IMR-90 (cell line): ENCODE data around the gene C3orf33. TPM values are rescaled to one million over a fixed set of nuclear protein-coding genes. Genes with fewer than 3 reads are reported as not detected.
A peak's percentile ranks its signal among the peaks of the same experiment; 100 is the strongest.

Experiments used
- ATAC-seq: fragments of 200-7000 bp; cut with Tn5 transposase; 2 replicates; pipeline ENCODE4 v1.9.1; 2020; ENCODE audit warnings: low read depth, mild to moderate bottlenecking, moderate library complexity
- BruUV-seq: library from RNA; stranded (reverse); fragments of 400-500 nt; replicated peaks from 2 replicates; lab custom pipeline; 2021; lab: Mats Ljungman, UMichigan
- CTCF ChIA-PET: fragments of 300-600 bp; formaldehyde crosslinking; extraction: SDS; loops from one replicate; lab custom pipeline; 2021; ENCODE audit warnings: antibody characterized with exemption; lab: Yijun Ruan, JAX
- POLR2A ChIA-PET: fragments of 300-600 bp; sonication (Branson Sonifier 250); formaldehyde crosslinking; loops from one replicate; lab custom pipeline; 2022; ENCODE audit warnings: antibody characterized with exemption; ENCODE audit not compliant: unreplicated experiment; lab: Charles Lee
- DNase-seq: peaks from one replicate; pipeline ENCODE4 v3.0.0; 2013
- H2AFZ ChIP-seq: replicated peaks from 2 replicates; pipeline ENCODE3; 2013; ENCODE audit warnings: low read length, mild to moderate bottlenecking; ENCODE audit not compliant: poor library complexity
- H2AK5ac ChIP-seq: 2 replicates; pipeline ENCODE4 v1.6.1; 2013; ENCODE audit warnings: low read depth, low read length, inconsistent platforms
- H2AK9ac ChIP-seq: replicated peaks from 2 replicates; pipeline ENCODE3; 2013; ENCODE audit warnings: mild to moderate bottlenecking, low read depth, low read length, moderate library complexity; ENCODE audit not compliant: poor library complexity
- H2BK120ac ChIP-seq: 2 replicates; pipeline ENCODE4 v1.6.1; 2013; ENCODE audit warnings: low read depth, low read length, inconsistent platforms
- H2BK15ac ChIP-seq: 3 replicates; pipeline ENCODE4 v1.6.1; 2013; ENCODE audit warnings: low read depth, low read length, inconsistent platforms
- H2BK20ac ChIP-seq: 2 replicates; pipeline ENCODE4 v1.6.1; 2013; ENCODE audit warnings: low read depth, mild to moderate bottlenecking, inconsistent platforms, low read length, moderate library complexity
- H2BK5ac ChIP-seq: 2 replicates; pipeline ENCODE4 v1.6.1; 2013; ENCODE audit warnings: mild to moderate bottlenecking, low read depth, low read length, inconsistent platforms; ENCODE audit not compliant: poor library complexity, severe bottlenecking
- H3K14ac ChIP-seq: replicated peaks from 2 replicates; pipeline ENCODE4 v1.6.1; 2013; ENCODE audit warnings: low read depth, low read length, inconsistent platforms
- H3K18ac ChIP-seq: 2 replicates; pipeline ENCODE4 v1.6.1; 2013; ENCODE audit warnings: low read depth, low read length, control low read depth
- H3K23ac ChIP-seq: 2 replicates; pipeline ENCODE4 v1.6.1; 2013; ENCODE audit warnings: low read depth, low read length, inconsistent platforms
- H3K27ac ChIP-seq: 2 replicates; pipeline ENCODE4 v1.5.1; 2013; ENCODE audit warnings: mild to moderate bottlenecking, control low read depth, low read length; ENCODE audit not compliant: insufficient read depth
- H3K27me3 ChIP-seq: 2 replicates; pipeline ENCODE4 v1.6.1; 2013; ENCODE audit warnings: low read length; ENCODE audit not compliant: control insufficient read depth, insufficient read depth
- H3K36me3 ChIP-seq: 2 replicates; pipeline ENCODE4 v1.6.1; 2013; ENCODE audit warnings: low read length, mixed read lengths; ENCODE audit not compliant: control insufficient read depth, insufficient read depth
- H3K4ac ChIP-seq: 2 replicates; pipeline ENCODE4 v1.6.1; 2013; ENCODE audit warnings: low read depth, low read length, inconsistent platforms
- H3K4me1 ChIP-seq: 2 replicates; pipeline ENCODE4 v1.6.1; 2013; ENCODE audit warnings: low read length, mixed read lengths; ENCODE audit not compliant: control insufficient read depth, insufficient read depth
- H3K4me2 ChIP-seq: 2 replicates; pipeline ENCODE4 v1.6.1; 2013; ENCODE audit warnings: low read depth, mild to moderate bottlenecking, control low read depth, low read length, moderate library complexity
- H3K4me3 ChIP-seq: 2 replicates; pipeline ENCODE4 v1.5.1; 2013; ENCODE audit warnings: low read depth, mild to moderate bottlenecking, control low read depth, low read length, moderate library complexity; ENCODE audit not compliant: insufficient read depth
- H3K56ac ChIP-seq: 2 replicates; pipeline ENCODE4 v1.6.1; 2013; ENCODE audit warnings: low read length, inconsistent platforms; ENCODE audit not compliant: insufficient read depth; ENCODE audit errors: extremely low read depth
- H3K79me1 ChIP-seq, 2 experiments: 2 replicates each; pipeline ENCODE4 v1.6.1; 2013; ENCODE audit warnings: low read length in 2 of 2, inconsistent platforms in 1 of 2, low read depth in 1 of 2
- H3K9ac ChIP-seq: 2 replicates; pipeline ENCODE4 v1.6.1; 2013; ENCODE audit warnings: low read depth, low read length, control low read depth
- H3K9me1 ChIP-seq: 2 replicates; pipeline ENCODE4 v1.6.1; 2013; ENCODE audit warnings: low read length, inconsistent platforms; ENCODE audit not compliant: insufficient read depth
- H3K9me3 ChIP-seq: 2 replicates; pipeline ENCODE4 v1.6.1; 2013; ENCODE audit warnings: low read length; ENCODE audit not compliant: control insufficient read depth, insufficient read depth
- H4K20me1 ChIP-seq: 2 replicates; pipeline ENCODE4 v1.6.1; 2013; ENCODE audit warnings: low read length, inconsistent platforms; ENCODE audit not compliant: insufficient read depth
- H4K5ac ChIP-seq: 2 replicates; pipeline ENCODE4 v1.6.1; 2013; ENCODE audit warnings: mild to moderate bottlenecking, low read depth, low read length, control low read depth
- H4K8ac ChIP-seq, 2 experiments: 2 replicates each; pipeline ENCODE4 v1.6.1; 2013; ENCODE audit warnings: low read depth in 2 of 2, low read length in 2 of 2, control low read depth in 1 of 2, inconsistent platforms in 1 of 2
- H4K91ac ChIP-seq: 2 replicates; pipeline ENCODE4 v1.6.1; 2013; ENCODE audit warnings: low read depth, low read length, inconsistent platforms; ENCODE audit not compliant: insufficient read depth
- BHLHE40 ChIP-seq: fragments of 150-350 bp; IDR thresholded peaks from 2 replicates; pipeline ENCODE4 v1.6.1; 2016; ENCODE audit warnings: mild to moderate bottlenecking, low read depth, low read length
- CEBPB ChIP-seq: IDR thresholded peaks from 2 replicates; pipeline ENCODE4 v1.6.1; 2012; ENCODE audit warnings: low read depth, low read length, improper control_type of control experiment
- CHD1 ChIP-seq: IDR thresholded peaks from 2 replicates; pipeline ENCODE4 v1.6.1; 2012; ENCODE audit warnings: low read depth, low read length, improper control_type of control experiment
- FOS ChIP-seq: fragments of 150-350 bp; IDR thresholded peaks from 2 replicates; pipeline ENCODE4 v1.6.1; 2016; ENCODE audit warnings: low read depth, low read length
- MAFK ChIP-seq: IDR thresholded peaks from 2 replicates; pipeline ENCODE4 v1.6.1; 2012; ENCODE audit warnings: low read depth, low read length, improper control_type of control experiment
- MAZ ChIP-seq: IDR thresholded peaks from 2 replicates; pipeline ENCODE4 v1.6.1; 2012; ENCODE audit warnings: low read depth, mild to moderate bottlenecking, low read length, improper control_type of control experiment, moderate library complexity, borderline replicate concordance
- MXI1 ChIP-seq: IDR thresholded peaks from 2 replicates; pipeline ENCODE4 v1.6.1; 2012; ENCODE audit warnings: low read depth, mild to moderate bottlenecking, low read length, moderate library complexity, borderline replicate concordance
- NFE2L2 ChIP-seq: fragments of 150-350 bp; IDR thresholded peaks from 2 replicates; pipeline ENCODE4 v1.6.1; 2016; ENCODE audit warnings: low read depth, mild to moderate bottlenecking, low read length
- POLR2A ChIP-seq: IDR thresholded peaks from 2 replicates; pipeline ENCODE4 v1.6.1; 2012; ENCODE audit warnings: mild to moderate bottlenecking, low read depth, low read length
- RAD21 ChIP-seq: IDR thresholded peaks from 2 replicates; pipeline ENCODE4 v1.6.1; 2012; ENCODE audit warnings: low read length, improper control_type of control experiment
- RCOR1 ChIP-seq: IDR thresholded peaks from 2 replicates; pipeline ENCODE4 v1.6.1; 2012; ENCODE audit warnings: mild to moderate bottlenecking, low read length, improper control_type of control experiment; ENCODE audit not compliant: insufficient replicate concordance
- RFX5 ChIP-seq: IDR thresholded peaks from 2 replicates; pipeline ENCODE4 v1.8.0; 2012; ENCODE audit warnings: low read depth, mild to moderate bottlenecking, low read length, moderate library complexity
- SMC3 ChIP-seq: fragments of 150-350 bp; IDR thresholded peaks from 2 replicates; pipeline ENCODE4 v1.6.1; 2016; ENCODE audit warnings: low read depth, mild to moderate bottlenecking, antibody characterized with exemption, low read length, moderate library complexity
- WGBS, 2 experiments: methylation state at CpG; one replicate each; pipeline versions ENCODE4 v1.1.5 to v1.1.7; 2013; ENCODE audit warnings: missing lambda C conversion rate in 2 of 2; ENCODE audit not compliant: insufficient read length in 1 of 2; ENCODE audit errors: extremely low coverage in 2 of 2; 5-methylcytosine and 5-hydroxymethylcytosine counted together
- dilution Hi-C: fragments of 300-500 bp; cut with HindIII; formaldehyde crosslinking; loops from one replicate; pipeline ENCODE4 v1.14.3; 2018; ENCODE audit warnings: low sequenced_read_pairs; ENCODE audit not compliant: unreplicated experiment
- in situ Hi-C: fragments of 300-500 bp; cut with MboI; formaldehyde crosslinking; loops from 3 replicates; pipeline ENCODE4 v1.14.3; 2019; ENCODE audit warnings: low sequenced_read_pairs, inconsistent platforms, mixed read lengths
- intact Hi-C: fragments of 100-400 bp; cut with micrococcal nuclease; formaldehyde crosslinking; loops from 2 replicates; pipeline ENCODE4 v1.10.0; 2022
- polyA plus RNA-seq, 3 experiments: library from polyadenylated mRNA; depleted of rRNA; stranded (reverse); fragments of >200 nt; gene quantifications; 2 replicates each; pipeline ENCODE4 v1.2.3, GENCODE V29; 2012; ENCODE audit warnings: low replicate concordance in 1 of 3
- total RNA-seq: library from RNA; depleted of rRNA; stranded (reverse); fragments of >200 nt; gene quantifications from 2 replicates; pipeline ENCODE4 v1.2.3, GENCODE V29; 2012
- TF ChIP-seq, protein P1 (sequence below): fragments of 150-350 bp; IDR thresholded peaks from 2 replicates; pipeline ENCODE4 v1.6.1; 2016; ENCODE audit warnings: low read depth, mild to moderate bottlenecking, low read length, moderate library complexity, borderline replicate concordance
- TF ChIP-seq, protein P2 (sequence below): fragments of 150-350 bp; IDR thresholded peaks from 2 replicates; pipeline ENCODE4 v1.6.1; 2017; ENCODE audit warnings: mild to moderate bottlenecking, antibody characterized with exemption, low read length, low read depth

C3orf33 gene
- total and polyA plus RNA-seq, 2 of the 4 experiments (the other 2 are of a cell fraction) = 0.72 to 1.2 TPM

DNA sequence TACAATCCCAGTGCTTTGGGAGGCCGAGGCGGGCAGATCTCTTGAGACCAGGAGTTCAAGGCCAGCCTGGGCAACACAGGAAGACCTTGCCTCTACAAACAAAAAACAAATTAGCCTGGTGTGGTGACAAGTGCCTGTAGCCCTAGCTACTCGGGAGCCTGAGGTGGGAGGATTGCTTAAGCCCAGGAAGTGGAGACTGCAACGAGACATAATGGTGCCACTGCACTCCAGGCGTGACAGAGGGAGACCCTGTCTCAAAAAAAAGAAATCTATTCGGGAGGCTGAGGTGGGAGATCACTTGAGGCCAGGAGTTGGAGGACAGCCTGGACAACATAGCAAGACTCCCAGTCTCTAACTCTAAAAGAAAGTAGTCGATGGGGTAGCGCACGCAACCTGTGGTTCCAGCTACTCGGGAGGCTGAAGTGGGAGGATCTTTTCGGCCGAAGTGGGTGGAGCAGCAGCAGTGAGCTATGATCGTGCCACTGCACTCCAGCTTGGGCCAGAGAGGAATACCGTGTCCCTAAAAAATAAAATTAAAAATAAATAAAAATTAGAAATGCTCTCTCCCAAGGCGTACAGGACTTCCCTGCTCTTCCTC is 775 bp downstream of the C3orf33 start:
- H3K36me3 ChIP-seq = no peaks in the 10 kb centered on the region
- ChIA-PET CTCF (interaction anchor here (0.6 to 2.1 kb wide), 22 partner anchors 9 to 139 kb away, joined by 3 to 12 read pairs (median 4); partner anchors contain the start of genes GMPS, PLCH1 and SLC33A1), POLR2A (interaction anchor here (1.2 kb wide), 1 partner anchor 65 kb away, joined by 3 read pairs; the partner anchor contains the start of gene GMPS)
- H3K4me2 ChIP-seq = peak overlapping the region; percentile 50
- no peak for DNase-seq
- no peaks in the 10 kb centered on the region for H3K4me1 ChIP-seq
- H2BK120ac ChIP-seq = no peak overlapping the region
- H3K79me1 ChIP-seq = no peaks in the 10 kb centered on the region
- no peak overlapping the region for H3K23ac ChIP-seq
- no peaks in the 10 kb centered on the region for H3K9me1 ChIP-seq
- H3K14ac ChIP-seq = no peak overlapping the region
- no peak overlapping the region; the same call in 1 of the 2 replicates for H3K18ac ChIP-seq
- 0 out of 2 replicates have a peak overlapping the region, but pooled peaks have one; percentile 95 for H3K9ac ChIP-seq
- ATAC-seq = peak; percentile 38
- intact Hi-C loops = loop anchor here (5.0 kb wide), 1 partner anchor 342 kb away; no protein-coding TSS in a partner anchor
- WGBS, 2 experiments = 81% methylated on average over 3 of the region's 15 CpGs; no CpG with 5 or more reads in 1 of the 2 experiments
- no peaks in the 10 kb centered on the region for H4K20me1 ChIP-seq
- H2AK5ac ChIP-seq = no peak overlapping the region
- no peaks in the 10 kb centered on the region for H3K27me3 ChIP-seq
- H3K9me3 ChIP-seq = no peaks in the 10 kb centered on the region
- H2BK5ac ChIP-seq = no peak overlapping the region
- H3K4me3 ChIP-seq = peak overlapping the region; percentile 69
- dilution Hi-C loops = no loop called here
- no peak overlapping the region; the same call in 1 of the 2 replicates for H3K27ac ChIP-seq
- in situ Hi-C loops = no loop called here
- H3K56ac ChIP-seq = no peak overlapping the region
- peak overlapping the region; percentile 88; the same call in 1 of the 2 replicates for H3K4ac ChIP-seq
- peak overlapping the region; percentile 89 to 91; a peak in 2 of 4 replicates for H4K8ac ChIP-seq
- H4K5ac ChIP-seq = peak overlapping the region; percentile 80; the same call in 1 of the 2 replicates
- H2BK20ac ChIP-seq = no peak overlapping the region
- H2BK15ac ChIP-seq = no peak overlapping the region
- BruUV-seq = no TSS peak
- no peak overlapping the region for H4K91ac ChIP-seq
- H2AFZ ChIP-seq = peak overlapping the region; percentile 99
- no peak overlapping the region for H2AK9ac ChIP-seq
- no peak for TF ChIP-seq MXI1
- TF ChIP-seq, protein P1, sequence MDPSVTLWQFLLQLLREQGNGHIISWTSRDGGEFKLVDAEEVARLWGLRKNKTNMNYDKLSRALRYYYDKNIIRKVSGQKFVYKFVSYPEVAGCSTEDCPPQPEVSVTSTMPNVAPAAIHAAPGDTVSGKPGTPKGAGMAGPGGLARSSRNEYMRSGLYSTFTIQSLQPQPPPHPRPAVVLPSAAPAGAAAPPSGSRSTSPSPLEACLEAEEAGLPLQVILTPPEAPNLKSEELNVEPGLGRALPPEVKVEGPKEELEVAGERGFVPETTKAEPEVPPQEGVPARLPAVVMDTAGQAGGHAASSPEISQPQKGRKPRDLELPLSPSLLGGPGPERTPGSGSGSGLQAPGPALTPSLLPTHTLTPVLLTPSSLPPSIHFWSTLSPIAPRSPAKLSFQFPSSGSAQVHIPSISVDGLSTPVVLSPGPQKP = no peak
- no peak for TF ChIP-seq BHLHE40
- TF ChIP-seq MAFK = no peak
- no peak for TF ChIP-seq POLR2A
- TF ChIP-seq RCOR1 = no peak
- no peak for TF ChIP-seq RFX5
- TF ChIP-seq MAZ = no peak
- TF ChIP-seq NFE2L2 = no peak
- no peak for TF ChIP-seq SMC3
- TF ChIP-seq, protein P2, sequence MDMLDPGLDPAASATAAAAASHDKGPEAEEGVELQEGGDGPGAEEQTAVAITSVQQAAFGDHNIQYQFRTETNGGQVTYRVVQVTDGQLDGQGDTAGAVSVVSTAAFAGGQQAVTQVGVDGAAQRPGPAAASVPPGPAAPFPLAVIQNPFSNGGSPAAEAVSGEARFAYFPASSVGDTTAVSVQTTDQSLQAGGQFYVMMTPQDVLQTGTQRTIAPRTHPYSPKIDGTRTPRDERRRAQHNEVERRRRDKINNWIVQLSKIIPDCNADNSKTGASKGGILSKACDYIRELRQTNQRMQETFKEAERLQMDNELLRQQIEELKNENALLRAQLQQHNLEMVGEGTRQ = no peak
- no peak for TF ChIP-seq CHD1
- TF ChIP-seq FOS = no peak
- no peak for TF ChIP-seq RAD21
- no peak for TF ChIP-seq CEBPB
